HT1080 (cell line): ENCODE results near the gene ZNF605. TPM values are rescaled to one million over a fixed set of nuclear protein-coding genes. Genes with fewer than 3 reads are reported as not detected.
"Not testable (repeated sequence)": the region's sequence is repeated elsewhere in the genome, so short reads cannot be mapped to it uniquely, and the experiment has no call there.

ENCODE experiments used
- DNase-seq: peaks from one replicate; pipeline ENCODE4 v3.0.0-alpha.2; 2015; ENCODE audit warnings: low read depth
- total RNA-seq: library from RNA; depleted of rRNA; stranded (reverse); fragments of >200 nt; shearing (Covaris generic); gene quantifications from 2 replicates; pipeline ENCODE4 v1.2.3, GENCODE V29; 2014

The ZNF605 gene
- total RNA-seq, 1 experiment from 2014 or later: 4.4 TPM

DNA sequence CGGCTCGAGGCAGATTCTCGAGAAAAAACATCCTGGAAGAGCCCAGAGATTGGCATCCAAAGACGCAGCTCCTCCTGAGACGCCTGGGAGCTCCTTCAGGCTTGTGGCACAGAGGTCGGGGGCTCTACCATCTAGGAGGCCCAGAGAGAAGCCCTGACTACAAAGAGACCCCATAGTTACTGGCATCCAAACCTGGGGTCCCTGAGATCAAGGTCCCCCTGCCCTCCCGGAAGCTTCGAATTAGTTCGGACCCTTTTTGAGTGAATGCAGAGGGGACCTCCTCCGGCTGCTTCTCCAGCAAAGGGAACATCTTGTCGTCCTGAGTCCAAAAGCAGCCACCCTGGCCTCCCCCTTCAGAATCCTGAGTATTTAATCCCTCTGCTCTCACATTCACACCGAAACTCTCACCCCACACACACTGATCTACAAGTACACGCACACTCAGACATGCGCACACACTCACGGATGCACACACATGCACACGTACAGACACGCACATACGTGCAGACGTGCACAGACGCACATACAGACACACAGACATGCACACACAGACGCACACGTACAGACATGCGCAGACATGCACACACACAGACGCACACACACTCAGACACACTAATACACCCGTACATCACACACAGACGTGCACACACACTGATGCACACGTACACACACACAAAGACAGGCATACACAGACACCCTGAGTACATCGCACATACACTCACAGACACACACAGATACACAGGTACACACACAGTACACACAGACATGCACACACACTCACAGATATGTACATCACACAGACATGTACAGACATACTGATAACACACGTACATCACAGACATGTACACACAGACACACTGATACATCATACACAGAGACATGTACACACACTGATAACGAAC lies 5.9 kb downstream of the ZNF605 start:
- no peak for DNase-seq

DNA sequence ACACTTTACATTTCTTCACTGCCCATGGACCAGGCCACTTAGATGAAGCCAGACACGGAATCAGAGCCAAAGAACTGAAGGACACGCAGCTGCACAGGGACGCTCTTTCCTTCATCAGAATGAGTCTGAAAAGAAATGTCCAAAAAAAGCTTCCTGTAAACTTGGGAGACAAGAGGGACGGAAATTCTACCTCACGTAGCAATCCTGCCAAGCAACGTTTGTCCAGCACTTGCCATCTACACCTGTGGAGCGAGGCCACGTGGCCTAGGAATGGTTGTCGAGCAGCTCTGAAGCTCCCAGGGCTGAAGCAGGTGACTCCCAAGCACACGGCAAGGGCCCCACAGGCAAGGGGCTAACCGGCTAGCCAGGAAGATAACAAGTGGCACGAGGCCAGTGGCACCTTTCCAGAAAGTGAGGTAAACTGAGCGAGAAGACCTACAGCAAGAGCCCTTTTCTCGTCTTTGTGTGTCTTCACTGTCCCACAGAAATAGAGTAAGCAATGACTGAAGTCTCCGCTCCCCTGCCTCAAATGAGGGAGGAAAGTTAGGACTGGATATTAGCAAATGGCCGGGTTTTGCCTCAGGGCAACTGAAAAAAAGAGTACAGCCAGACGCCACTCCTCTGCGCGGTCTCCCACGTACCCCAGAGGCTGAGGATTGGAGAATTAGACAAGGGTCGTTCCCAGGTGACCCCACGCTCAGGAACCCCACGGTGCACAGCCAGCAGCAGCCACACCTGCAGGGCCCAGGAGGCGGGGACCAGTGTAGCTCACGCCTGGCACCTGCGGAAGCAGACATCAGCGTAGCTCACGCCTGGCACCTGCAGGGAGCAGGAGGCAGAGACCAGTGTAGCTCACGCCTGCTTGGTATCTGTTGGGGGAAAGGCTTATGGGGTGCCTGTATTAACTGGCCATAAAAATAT lies 7.7 kb downstream of the ZNF605 start:
- DNase-seq: no peak

DNA sequence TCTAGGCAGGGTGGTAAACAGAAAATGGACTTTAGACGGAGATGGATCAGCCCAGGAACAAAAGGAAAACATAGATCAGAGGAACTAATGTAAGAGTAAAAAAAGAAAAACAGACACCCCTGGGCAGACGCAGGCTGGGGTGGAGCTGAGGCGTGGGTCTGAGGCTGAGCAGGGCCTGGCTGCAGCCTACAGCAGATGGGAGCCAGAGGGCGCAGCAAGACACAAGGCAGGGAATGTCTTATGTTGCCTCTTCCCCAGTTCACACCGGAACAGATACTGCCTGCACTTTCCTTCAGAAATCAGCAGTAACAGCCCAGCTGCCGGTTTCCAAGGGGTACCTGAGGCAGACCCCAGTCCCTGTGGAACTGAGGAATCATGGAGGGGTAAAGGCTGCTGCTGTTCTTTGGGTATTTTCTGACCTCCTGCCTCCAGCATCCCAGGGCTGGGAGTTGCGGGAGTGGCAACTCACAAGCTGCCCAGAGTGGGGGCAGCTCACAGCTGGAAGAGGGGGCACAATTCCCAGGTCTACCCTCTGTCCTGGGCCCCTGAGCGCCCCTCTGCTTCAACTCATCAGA lies 9.8 kb downstream of the ZNF605 start:
- no peak for DNase-seq

DNA sequence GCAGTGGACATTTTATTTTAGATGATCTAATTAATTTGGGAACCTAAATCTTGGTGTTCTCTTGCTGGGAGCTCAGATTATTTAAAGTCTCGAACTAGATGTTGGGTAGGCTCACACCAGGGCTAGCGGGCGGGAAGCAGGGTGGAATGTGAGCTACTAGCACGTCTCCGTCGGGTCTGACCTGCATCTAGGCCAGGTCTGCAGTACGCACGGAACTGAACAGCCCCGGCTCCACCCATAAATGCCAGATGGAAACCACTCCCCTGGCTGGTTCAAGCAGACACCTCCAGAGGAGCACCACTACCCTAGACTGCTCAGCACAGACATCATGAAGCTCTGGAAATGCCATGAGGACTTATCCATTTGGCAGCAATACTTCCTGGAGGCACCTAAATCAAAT lies 10.3 kb downstream of the ZNF605 start:
- no peak for DNase-seq

DNA sequence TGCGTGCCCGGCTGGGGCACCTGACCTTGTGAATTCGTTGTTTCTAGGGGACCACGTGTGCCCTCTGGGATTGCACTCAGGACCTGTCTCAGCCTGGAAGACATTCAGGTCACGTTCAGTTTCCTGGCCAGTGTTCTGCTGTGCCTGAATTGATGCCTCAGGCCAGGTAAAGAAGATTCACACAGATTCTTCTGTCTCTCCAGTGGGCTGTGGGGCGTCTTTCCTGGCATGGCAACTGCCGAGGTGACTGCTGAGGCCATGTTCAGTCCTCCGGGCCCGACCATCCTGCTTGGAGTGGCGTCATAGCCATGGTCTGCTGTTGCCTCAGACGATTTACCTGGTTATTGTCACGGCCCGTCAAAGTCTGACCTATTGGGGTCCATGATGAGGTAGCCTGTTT lies 13.5 kb downstream of the ZNF605 start:
- no peak for DNase-seq

DNA sequence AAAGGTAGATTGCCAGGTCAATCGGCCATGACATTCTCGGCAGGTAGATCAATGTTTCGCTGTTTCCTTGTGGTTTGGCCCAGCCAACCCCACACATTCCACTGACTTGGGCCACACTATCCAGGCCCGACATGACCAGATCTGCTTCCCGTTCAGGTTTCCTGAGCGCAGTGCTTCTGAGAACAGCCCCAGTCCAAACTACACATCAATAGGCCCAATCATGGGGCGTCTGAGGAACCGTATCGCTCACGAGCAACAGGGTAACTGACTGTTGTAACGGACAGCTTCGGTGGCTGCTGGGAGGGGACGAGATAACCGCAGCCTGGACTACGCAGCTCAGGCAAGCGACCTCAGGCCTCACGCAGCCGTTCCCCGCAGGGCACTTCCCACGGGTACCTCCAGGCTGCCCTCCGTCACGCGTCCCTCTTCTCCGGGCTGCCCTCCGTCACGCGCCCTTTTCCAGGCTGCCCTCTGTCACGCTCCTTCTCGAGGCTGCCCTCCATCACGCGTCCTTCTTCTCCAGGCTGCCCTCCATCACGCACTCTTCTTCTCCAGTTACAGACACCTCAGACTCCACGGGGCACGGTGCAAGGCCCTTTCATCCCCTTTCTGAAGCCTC lies 14.7 kb downstream of the ZNF605 start:
- no peak for DNase-seq

DNA sequence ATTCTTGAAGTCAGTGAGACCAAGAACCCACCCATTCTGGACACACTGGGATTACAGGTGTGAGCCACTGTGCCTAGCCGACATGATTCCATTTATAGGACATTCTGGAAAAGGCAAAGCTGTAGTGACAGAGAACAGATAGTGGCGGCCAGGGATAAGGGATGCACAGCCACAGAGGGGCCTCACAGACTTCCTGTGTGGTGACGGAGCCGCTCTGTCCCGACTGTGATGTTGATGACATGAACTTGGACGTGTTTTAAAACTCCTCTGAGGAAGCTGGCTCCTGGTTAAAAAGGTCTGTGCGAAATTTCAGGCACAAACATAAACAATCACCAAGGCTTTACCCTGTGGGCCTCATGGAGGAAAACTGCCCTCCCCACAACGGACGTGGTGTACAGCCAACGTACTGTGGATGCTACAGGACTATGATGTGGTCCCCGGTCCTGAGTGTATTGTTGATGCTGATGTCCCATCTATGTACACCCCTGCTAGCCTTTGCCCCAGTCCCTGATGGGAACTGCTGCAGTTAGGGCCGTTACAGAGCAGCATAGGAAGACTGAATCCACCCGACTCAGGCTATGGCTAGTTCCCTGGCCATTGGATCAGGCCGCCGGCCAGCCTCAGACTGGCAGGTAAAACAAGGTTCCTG lies 15.9 kb downstream of the ZNF605 start:
- no peak for DNase-seq

DNA sequence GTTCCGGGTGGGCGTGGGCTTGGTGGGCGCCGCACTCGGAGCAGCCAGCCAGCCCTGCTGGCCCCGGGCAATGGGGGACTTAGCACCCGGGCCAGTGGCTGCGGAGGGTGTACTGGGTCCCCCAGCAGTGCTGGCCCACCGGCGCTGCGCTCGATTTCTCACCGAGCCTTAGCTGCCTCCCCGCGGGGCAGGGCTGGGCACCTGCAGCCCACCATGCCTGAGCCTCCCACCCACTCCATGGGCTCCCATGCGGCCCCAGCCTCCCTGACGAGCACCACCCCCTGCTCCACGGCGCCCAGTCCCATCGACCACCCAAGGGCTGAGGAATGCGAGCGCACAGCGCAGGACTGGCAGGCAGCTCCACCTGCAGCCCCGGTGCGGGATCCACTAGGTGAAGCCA lies 17.3 kb downstream of the ZNF605 start:
- not testable (repeated sequence) for DNase-seq

DNA sequence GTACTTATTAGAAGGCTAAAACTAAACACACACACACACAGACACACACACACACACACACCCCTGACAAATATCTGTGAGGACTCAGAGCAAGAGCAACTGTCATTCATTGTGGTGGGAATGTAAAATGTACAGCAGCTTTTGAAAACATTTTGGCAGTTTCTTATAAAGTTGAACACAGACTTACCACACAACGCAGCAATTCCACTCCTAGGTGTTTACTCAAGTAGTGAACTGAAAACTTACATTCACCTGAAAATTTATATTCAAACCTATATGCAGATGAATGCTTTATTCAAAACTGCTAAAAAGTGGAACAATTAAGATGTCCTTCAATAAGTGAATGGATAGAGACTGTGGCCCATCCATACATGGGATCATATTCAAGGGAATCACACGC lies 18.6 kb downstream of the ZNF605 start:
- DNase-seq: no peak

DNA sequence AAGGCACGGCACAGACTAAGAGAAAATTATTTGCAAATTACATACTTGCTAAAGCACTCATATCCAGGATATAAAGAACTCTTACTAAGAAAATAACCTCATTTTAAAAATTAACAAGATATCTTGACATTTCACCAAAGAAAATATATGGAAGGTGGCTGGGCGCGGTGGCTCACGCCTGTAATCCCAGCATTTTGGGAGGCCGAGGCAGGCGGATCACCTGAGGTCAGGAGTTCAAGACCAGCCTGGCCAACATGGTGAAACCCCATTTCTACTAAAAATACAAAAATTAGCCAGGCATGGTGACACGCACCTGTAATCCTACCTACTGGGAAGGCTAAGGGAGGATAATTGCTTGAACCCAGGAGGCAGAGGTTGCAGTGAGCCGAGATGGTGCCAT lies 19.2 kb downstream of the ZNF605 start:
- not testable (repeated sequence) for DNase-seq

DNA sequence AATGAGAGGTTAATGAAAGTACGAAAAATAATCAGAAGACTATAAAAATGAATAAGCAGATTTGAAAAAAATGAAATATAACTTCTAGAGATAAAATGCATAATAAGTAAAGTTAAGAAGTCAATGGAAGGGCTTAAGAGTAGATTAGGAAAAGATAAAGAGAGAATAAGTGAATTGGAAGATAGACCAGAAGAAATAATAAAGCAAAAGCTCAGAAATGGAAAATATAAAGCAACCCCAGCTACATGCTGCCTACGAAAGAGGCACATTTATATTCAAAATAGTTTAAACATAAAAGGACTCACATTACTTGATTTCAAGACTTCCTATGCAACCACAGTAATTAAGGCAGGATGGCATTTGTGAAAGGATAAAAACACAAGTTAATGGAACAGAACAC lies 19.9 kb downstream of the ZNF605 start:
- DNase-seq: no peak

DNA sequence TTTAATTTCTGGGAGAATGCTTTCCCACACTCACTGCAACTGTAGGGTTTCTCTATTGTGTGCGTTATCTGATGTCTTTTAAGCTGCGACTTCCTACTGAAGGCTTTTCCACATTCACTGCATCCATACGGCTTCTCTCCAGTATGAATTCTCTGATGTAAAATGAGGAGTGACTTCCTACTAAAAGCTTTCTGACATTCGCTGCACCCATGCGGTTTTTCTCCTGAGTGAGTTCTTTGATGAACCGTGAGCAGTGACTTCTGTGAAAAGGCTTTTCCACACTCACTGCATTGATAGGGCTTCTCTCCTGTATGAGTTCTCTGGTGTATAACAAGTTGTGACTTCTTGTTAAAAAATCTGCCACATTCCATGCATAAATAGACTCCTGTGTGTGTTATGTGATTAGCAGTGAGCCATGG lies 29.7 kb downstream of the ZNF605 start:
- no peak for DNase-seq

DNA sequence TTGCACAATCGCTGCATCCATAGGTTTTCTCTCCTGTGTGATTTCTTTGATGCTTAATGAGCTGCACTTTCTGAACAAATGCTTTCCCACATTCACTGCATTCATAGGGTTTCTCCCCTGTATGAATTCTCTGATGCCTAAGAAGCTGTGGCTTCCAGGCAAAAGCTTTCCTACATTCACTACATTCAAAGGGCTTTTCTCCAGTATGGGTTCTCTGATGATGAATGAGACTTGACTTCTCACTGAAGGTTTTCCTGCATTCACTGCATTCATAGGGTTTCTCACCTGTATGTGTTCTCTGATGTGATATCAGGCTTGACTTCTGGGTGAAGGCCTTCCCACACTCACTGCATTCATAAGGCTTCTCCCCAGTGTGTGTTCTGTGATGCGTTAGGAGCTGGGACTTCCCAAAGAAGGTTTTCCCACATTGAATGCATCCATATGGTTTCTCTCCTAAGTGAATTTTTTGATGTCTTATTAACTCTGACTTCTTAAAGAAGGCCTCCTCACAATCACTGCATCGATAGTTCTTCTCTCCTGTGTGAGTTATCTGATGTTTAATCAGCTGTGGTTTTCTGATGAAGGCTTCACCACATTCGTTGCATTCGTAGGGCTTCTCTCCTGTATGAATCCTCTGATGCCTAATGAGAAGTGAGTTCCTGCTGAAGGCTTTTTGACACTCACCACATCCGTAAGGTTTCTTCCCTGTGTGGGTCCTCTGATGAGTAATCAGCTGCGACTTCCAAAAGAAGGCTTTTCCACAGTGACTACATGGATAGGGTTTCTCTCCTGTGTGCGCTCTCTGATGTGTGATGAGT lies 30.3 kb downstream of the ZNF605 start:
- DNase-seq: no peak

DNA sequence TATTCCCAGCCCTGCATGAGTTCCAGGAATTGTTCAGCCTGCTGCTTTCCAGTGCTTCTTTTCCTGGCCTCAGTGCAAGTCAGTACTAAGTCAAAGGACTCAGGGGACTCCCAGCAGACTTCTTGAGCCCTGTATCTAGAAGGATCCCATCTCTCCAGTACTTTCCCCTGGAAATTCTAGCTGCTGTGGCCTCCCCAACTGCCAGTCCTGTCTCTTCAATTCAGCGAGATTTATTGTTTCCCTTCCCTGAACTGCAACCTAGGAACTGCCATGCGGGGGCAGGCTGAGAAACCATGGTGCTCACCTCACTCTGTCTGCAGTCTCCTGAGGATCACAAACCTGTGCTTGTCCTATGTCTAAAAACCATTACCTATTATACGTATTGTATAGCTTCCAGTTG lies 31.8 kb downstream of the ZNF605 start:
- no peak for DNase-seq

DNA sequence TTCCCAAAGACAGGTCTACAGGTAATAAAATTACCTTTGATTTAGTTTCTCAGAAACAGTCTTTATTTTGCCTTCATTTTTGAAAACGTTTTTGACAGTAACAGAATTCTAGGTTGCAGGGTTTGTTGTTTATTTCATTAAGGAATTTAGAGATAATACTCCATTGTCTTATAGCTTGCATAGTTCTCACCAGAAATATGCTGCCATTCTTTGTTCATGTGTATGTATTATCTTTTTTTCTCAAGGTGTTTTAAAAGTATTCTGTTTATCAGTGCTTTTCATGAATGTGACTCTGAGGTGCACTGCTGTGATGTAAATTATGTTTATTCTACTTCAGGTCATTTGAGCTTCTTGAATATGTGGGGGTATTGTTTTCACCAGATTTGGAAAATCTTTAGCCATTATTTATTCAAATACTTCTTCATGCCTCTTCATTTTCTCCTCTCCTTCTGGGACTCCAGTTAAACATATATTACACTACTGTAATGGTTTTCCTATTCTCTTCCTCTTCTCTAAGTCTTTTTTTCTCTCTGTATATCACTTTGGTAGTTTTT lies 32.7 kb downstream of the ZNF605 start:
- DNase-seq: no peak

DNA sequence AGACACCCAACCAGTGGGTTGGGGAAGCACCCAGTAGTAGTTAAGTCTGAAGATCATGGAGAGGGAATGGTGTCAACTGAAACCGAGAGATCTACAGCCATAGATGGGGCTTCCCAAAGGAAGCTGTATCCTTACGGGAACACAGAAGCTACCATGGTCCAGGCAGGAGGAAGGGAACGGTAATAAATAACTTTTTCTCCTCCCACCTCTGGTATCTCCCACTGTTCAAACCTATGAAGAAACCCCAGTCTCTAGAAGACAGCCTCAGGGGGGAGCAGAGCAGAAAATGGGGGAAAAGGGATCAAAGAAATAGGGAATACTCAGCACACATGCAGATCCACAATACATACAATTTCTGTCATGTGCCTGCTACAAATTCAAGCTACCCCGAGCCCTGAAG lies 33.4 kb downstream of the ZNF605 start:
- no peak for DNase-seq

DNA sequence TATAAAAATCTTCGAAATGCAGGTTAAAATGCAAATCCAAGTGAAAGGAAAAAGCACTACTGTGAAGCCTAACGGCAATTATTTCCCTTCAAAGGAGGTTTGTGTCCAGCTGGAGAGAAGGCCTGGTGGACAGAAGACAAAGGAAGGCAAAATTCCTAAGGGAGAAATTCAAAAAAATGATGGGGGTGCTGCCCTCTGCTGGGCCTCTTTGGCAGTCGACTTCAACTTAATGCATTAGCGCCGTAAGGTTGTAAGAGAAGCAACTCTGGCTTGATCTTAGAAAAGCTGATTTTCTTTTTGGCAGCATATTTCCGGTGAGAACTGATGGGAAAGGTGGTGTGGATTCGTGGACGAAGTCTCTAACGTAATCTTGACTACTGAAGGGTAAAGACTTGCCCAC lies 34.4 kb downstream of the ZNF605 start:
- DNase-seq: no peak

DNA sequence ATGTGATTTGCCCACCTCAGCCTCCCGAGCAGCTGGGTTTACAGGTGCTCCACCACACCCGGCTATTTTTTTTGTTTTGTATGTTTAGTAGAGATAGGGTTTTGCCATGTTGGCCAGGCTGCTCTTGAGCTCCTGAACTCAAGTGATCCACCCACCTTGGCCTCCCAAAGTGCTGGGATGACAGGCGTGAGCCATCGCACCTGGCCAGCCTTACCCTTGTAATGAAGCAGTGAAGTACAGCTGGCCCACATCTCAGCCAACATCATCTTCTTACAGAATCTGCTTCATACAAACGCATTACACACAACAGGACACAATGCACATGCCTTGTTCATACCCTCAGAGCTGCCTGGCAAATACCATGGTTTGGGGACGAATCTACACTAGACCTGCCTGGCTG lies 37.4 kb downstream of the ZNF605 start:
- DNase-seq: no peak

DNA sequence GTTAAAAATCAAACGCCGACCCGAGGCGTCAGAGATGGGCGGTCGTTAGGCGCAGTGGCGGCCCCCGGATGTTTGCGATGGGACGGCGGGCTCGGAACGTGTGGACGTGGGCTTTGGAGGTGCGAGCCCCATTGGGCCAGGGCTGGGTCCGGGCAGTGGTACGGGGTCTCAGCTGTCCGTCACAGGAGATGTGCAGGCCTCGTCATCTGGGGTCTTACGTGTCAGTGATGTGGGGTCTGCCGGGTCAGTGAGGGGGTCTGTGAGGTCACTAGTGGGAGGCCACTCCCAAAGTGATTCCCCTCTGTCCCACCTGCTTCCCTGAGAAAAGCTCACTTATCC lies 47.1 kb downstream of the ZNF605 start:
- no peak for DNase-seq
